GM19463 (cell line): ENCODE results near the gene ALOX5AP.

Experiments used
- ATAC-seq: cut with Tn5 transposase; IDR thresholded peaks from one replicate; pipeline ENCODE4 v1.9.1; 2021; ENCODE audit warnings: mild to moderate bottlenecking, moderate library complexity; ENCODE audit not compliant: unreplicated experiment

The ALOX5AP gene

DNA sequence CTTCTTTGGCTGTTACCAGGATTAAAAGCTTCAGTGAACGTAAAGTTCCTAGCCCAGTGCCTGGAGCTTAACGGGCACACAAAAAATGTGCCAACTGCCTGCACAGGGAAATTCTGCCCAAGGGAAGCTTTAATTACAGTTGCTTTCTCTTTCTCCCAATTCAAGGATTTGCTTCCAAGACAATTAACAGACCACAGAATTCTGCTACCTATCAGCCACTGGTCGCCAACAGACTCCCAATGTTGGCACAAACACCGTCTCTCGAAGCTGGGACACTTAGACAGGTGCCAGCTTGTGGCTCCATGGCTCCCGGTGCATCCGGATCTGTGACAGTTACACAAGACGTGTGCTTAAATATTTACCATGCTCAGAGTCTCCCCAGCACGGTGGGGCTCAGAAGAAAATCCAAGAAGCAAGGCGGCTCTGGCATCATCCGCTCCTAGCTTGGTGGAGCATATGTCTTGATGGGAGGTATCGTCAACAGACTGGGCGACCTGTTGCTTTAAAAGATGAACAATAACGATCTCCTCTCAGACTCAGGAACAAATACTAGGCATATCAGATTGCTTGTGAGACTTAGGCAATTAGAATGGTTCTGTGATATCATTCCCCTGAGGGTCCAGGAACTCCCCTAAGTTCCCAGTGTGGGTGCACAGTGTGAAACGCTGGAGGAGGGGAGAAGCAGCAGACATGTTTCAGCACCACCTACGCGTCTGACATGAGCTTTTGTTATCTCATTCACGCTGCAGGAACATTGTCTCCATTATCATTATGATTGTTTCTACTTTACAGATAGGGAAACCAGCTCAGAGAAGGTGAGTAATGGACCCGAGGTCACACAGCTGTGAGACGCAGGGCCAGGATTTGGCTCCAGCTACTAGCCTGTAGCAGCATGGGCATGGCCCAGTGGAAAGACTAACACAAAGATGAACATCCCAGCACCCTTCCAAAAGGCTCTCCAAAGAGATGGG is 61.6 kb downstream of the ALOX5AP start:
- no peak for ATAC-seq

DNA sequence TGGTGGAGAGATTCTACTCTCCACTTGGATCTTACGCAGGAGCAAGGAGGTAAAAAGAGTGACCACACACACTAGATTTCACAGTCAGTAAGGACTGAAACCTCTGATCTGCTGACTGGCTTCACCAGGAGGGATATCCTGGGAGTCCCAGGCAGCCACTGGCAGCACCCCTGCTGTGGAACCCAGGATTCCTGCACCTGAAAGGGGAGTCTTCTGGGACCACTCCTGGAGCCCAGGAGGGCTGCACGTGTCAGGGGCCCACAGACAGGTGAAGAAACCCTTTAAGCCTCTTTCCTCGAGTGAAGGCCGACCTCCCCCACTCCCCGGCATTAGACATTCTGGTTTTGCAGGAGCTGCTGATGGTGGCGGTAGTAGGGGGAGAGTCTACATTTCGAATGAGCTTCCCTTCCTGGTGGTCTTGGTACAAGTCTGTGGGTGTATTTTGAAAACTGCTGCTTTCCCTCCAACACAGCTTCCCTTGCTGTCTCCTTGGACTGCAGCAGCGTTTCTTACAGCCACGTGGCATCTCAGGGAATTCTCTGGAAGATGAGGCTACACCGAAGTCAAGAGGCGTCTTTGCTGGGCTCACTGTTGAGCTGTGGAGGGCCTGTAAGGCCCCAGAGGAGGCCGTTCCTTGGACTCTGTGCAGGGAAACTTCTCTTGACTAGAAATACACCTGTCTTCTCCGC is 62.6 kb downstream of the ALOX5AP start:
- no peak for ATAC-seq

DNA sequence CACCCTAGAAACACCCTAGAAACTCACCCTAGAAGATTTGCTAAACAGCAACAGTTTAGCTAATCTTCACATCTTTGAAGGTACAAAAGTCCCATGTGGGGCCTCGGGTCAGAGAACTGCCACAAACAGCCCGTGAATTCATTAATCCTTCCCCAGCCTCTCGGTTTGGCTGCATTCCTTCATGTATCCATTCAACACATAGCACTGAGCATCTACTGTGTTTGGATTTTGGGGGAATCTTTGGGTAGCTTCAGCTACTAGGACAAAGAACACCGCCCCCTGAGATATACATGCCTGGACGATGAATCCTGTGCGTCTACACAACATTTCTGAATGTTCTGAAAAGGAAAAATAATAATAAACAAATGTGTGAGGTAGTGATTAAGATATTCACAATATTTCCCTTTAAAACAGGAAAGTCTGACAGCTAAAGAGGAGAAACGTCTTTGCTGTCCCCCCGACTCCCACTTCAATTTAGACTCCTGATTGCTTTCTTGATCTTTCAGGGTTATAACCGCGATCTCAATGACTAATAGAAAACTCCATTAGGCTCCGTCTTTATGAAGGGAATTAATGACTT is 63.5 kb downstream of the ALOX5AP start:
- ATAC-seq: no peak

DNA sequence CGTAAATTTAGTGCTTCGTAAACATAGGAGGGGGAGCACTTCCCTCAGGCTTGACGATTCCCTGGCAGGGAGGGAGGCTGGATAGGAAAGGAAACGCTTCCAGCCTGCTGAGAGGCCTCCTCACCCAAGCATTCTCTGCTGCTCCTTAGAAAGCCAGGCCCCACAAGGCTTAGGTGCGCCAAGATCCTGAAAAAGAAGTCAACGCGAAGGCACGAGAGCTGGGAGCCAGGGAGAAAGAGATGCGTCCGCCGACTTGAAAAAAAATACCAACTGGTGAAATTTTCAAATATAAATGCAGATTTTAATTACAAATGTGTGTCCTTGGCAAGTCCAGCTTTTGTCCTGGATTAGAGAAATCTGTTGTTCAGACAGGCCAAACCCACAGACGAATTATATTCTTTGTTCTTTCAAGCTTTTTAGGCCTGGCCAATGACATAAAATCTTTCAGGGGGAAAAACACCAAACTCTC is 64.0 kb downstream of the ALOX5AP start:
- ATAC-seq: no peak

DNA sequence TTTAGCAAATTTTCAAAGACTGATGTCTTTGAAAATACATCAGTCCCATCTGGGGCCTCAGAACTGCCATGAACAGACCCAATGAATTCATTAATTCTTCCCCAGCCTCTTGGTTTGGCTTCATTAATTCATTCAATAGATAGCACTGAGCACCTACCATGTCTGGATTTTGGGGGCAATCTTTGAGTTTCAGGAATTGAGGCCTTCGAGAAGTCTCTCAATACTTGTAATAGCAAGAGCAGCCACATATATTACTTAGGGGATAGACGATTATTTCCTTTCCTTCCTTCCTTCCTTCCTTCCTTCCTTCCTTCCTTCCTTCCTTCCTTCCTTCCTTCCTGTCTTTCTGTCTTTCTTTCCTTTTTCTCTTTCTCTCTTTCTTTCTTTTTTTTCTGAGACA is 64.8 kb downstream of the ALOX5AP start:
- ATAC-seq: no peak

DNA sequence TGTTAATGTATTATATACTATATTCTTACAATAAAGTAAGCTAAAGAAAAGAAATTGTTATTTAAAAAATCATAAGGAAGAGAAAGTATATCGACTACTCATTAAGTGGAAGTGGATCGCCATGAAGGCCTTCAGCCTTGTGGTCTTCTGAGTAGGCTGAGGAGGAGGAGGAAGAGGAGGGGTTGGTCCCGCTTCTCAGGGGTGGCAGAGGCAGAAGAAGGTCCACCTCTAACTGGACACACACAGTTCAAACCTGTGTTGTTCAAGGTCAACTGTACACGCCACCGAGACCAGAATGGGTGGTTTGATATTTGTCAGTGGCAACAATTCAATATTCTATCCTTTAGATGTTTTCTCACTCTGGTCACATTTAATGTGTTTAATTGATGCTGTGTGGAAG is 67.2 kb downstream of the ALOX5AP start:
- ATAC-seq: no peak

DNA sequence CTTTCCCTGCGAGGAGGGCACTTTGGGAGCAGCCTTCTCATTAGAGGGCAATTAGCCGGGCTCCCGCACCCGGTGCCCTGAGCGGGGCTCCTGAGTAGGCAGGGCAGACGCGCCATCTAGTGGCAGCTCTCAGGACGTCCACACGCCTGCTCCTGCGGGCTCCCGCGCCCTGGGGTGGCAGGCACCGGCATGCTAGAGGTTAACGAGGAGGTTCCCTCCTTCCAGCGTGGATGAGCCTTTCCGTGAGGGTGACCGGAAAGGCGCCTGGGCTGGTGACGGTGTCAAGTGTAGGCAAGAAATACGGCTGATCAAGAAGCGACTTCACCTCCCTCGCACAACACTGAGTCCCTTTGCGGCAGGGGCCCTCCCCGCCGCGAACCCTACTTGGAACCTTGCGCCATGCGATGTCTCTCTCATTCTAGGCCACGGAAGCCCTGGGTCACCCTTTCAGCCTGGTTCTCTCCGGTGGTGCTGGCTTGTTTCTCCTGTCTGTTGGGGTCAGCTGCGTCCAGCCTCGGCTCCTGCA is 67.7 kb downstream of the ALOX5AP start:
- peak; percentile 98 for ATAC-seq

DNA sequence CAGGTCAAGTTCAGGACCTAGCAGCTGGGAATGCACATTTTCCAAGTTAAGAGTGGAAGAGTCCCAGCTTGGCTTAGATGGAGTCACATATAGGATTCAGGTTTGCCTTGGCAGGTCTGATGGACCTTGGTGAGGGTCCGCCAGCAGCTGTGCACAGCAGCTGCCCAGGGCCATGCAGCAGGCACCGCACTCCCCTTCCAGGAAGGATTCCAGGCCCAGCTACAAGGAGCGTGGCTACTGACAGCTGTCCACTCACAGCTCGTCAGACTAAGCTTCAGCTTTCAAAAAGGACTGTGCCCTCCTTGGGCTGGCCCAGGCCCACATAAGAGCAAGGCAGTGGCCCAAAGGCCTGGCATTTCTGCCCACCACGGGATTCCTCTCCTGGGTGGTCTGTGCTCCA is 68.4 kb downstream of the ALOX5AP start:
- ATAC-seq: no peak

DNA sequence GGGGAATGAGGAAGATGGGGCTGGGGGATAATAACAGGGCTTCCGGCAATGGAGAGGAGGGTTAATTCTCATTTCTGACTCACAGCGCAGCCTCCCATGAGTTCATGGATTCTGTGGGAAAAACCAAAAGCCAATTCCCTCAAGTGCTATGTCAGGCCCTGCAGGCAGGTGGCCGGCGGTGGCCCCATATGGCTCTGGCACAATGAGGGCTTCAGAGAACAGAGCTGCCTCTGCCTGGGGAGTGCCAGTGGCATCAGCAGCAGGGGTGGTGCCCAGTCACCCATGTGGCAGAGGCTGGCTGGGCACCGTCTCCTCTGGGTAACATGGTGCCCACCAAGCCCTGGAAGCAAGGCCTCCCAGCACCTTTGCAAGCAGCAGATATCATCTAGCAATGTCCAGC is 69.1 kb downstream of the ALOX5AP start:
- ATAC-seq: no peak

DNA sequence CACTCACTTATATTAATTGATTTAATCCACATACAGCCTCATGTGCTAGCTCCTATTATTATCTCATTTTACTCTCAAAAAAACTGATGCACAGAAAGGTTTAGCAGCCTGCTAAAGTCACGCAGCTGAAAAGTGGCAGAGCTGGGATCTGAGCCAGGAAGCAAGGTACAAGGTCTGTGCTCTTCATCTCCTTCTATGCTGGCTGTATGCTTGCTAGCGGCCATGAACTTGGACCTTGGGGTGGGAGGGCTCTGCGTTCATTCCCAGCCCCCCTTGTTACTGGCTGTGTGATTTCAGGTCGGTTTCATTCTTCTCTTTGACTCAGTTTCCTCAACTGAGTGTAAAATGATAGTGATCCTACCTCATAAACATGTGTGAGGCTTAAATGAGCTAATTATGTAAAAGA is 69.8 kb downstream of the ALOX5AP start:
- no peak for ATAC-seq

DNA sequence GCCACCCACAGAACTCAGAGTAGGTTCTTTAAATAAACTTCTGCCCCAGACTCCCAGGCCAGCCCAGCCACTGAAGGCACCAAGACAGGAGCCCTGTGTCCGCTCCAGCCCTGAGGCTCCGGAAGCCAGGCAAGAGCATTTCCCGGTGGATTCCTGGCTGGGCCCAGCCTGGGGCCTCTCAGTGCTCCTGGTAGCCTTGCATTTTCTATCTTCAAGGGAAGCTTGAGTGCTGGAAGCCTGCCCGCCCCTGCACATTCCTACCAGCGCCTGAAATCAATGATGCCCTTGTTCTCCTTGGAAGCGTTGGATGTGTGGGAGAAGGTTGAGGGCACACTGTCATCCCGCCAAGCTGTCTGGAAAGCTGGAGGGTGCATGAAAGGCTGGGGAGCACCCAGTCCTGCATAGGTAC is 70.3 kb downstream of the ALOX5AP start:
- ATAC-seq: no peak

DNA sequence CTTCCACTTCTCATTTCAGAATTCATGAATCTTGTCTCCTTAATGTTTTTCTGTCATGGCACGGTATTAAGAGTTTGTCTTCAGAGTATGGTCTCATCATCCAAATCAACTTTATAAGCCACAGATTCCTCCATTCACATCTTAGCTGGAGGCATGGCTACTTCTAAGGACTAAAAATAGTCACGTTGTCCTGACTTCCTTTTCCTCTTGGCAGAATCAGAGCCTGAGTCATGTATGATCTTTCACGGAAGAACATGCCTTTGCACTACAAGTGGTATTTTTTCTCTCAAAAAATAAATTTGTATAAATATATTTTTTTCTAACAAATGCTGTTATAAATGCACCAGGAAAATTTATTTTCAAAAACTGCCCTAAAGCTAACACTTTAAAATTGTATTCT is 71.4 kb downstream of the ALOX5AP start:
- ATAC-seq: no peak

DNA sequence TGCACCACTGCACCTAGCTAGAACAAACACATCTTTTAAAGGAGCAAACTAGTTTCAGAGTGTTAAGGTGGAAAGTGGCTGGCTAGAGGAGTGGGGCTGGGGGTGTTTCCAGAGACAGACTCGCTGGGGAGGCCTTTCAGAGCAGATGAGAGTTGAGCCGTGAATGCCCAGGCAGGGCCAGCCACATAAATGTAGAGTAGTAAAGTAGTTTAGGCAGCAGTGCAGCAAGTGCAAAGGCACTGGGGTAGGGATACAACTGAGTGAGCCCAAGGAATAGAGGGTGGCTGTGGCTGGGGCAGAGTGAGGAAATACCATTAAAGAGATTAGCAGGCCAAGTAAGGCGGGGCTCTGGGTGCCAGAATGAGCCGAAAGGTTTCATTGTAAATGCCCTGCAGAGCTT is 72.0 kb downstream of the ALOX5AP start:
- no peak for ATAC-seq

DNA sequence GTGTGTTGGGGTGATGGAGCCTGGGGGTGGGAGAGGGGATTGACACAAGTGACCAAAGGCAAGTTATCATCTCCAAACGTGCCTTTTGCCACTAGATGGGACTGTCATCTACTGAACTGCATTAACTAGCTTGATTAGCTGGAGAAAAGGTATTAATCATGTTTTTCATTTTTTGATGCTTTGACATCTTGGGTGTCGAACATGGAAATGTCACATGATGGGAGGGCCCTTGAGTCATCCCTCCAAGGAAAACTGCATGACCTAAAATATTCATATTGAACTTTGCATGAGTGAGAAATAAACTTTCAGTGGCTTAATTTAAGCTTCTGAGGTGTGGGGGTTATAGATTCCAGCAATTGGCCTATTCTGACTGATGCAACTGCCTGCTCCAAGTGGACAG is 73.3 kb downstream of the ALOX5AP start:
- ATAC-seq: no peak

DNA sequence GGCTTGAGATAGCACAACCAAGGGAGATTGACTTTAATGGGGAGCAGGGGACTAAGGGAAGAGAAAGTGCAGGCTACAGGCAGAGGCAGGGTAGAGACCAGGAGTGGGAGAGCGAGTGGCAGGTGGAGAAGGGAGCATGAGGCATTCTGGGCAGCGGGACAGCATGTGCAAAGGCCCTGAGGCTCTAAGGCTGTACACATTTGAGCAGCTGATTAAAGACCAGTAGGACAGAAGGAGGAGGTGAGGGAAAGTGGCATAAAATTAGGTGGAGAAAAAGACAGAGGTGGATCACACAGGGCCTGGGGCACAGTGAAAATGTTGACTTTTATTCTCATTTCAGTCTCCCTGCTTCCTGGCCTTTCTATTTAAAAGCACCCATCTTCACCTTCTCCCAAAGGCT is 74.4 kb downstream of the ALOX5AP start:
- ATAC-seq: no peak

DNA sequence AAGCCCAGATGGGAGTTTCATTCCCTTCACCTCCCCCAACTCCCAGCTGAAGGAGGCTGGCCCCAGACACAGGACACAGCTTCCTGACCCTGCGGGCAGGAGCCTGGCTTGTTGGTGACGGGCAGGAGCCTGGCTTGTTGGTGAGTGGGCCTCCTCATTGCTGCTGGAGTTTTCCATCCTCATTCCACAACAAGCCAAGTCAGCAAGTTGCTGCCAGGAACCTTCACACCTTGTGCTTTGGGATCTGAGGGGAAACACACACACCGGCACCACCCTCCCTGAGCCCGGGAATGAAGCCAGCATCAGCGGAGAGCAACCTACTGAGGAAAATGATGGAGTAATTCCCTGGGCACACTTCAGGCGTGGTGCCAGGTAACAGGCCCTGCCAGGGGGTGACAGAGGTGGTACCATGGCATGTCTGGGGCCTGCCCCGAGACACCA is 74.9 kb downstream of the ALOX5AP start:
- no peak for ATAC-seq

DNA sequence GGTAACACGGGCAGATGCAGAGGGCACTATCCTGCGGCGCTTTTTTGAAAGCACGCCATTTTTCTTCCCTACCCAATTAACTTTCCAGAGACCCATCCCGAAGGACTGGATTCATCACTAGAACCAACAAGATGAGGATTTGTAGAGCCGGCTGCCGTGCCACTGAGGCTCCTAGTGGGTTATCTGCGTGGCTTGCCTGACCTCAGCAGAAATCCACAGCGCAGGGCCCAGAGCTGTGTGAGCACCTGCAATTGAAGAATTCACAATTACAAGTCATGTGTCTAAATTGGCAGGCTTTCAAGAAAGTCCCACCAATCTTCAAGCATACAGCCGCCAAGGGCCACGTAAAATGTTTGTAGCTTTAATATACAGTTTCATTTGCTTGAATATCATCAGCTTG is 75.5 kb downstream of the ALOX5AP start:
- no peak for ATAC-seq
